CD4-positive, alpha-beta T cell (primary cell): ENCODE results near the gene ASXL2. TPM values are rescaled to one million over a fixed set of nuclear protein-coding genes. Genes with fewer than 3 reads are reported as not detected.

Source experiments
- ATAC-seq: fragments of 200-7000 bp; cut with Tn5 transposase; one replicate; pipeline ENCODE4 v1.10.0; 2022; ENCODE audit warnings: mild to moderate bottlenecking; ENCODE audit not compliant: poor library complexity
- CTCF ChIA-PET: fragments of 350-600 bp; sonication (Branson Sonifier 250); formaldehyde crosslinking; loops from one replicate; lab custom pipeline; 2021; ENCODE audit warnings: antibody characterized with exemption, inconsistent platforms; lab: Charles Lee
- POLR2A ChIA-PET: fragments of 350-600 bp; sonication (Branson Sonifier 250); formaldehyde crosslinking; loops from one replicate; lab custom pipeline; 2021; ENCODE audit warnings: antibody characterized with exemption, inconsistent platforms; lab: Charles Lee
- DNase-seq, 14 experiments: peaks; one replicate each; pipeline ENCODE4 v3.0.0-alpha.2; 2013 to 2020; ENCODE audit warnings: mixed read lengths in 2 of 14
- H3K27ac ChIP-seq, 2 donors: one replicate each; pipeline versions ENCODE4 v1.5.1 to v1.7.0; 2013; ENCODE audit warnings: low read length in 2 of 2, low read depth in 1 of 2, mild to moderate bottlenecking in 1 of 2
- H3K27me3 ChIP-seq, 2 experiments: 1 replicate in 1 of 2; 2 replicates in 1 of 2; pipeline versions ENCODE4 v1.6.1 to v1.7.0; 2013; ENCODE audit warnings: low read length in 2 of 2, control low read depth in 1 of 2, mild to moderate bottlenecking in 1 of 2, moderate library complexity in 1 of 2; ENCODE audit not compliant: insufficient read depth in 2 of 2, control insufficient read depth in 1 of 2
- H3K36me3 ChIP-seq: one replicate; pipeline ENCODE4 v1.6.1; 2013; ENCODE audit warnings: low read length, control low read depth; ENCODE audit not compliant: insufficient read depth
- H3K4me1 ChIP-seq: one replicate; pipeline ENCODE4 v1.6.1; 2013; ENCODE audit warnings: low read length, control low read depth; ENCODE audit not compliant: insufficient read depth
- H3K4me3 ChIP-seq: one replicate; pipeline ENCODE4 v1.5.1; 2013; ENCODE audit warnings: mild to moderate bottlenecking, low read length, moderate library complexity
- H3K9me3 ChIP-seq, 2 experiments: 1 replicate in 1 of 2; 2 replicates in 1 of 2; pipeline versions ENCODE4 v1.6.1 to v1.7.0; 2013; ENCODE audit warnings: low read length in 2 of 2, mild to moderate bottlenecking in 2 of 2, control low read depth in 1 of 2, moderate library complexity in 1 of 2; ENCODE audit not compliant: control insufficient read depth in 1 of 2, insufficient read depth in 1 of 2
- H3K27ac Mint-ChIP-seq: one replicate; pipeline ENCODE4 v1.8.0; 2020; ENCODE audit warnings: mixed read lengths
- H3K27me3 Mint-ChIP-seq: one replicate; pipeline ENCODE4 v1.8.0; 2021; ENCODE audit warnings: mixed read lengths
- H3K36me3 Mint-ChIP-seq: one replicate; pipeline ENCODE4 v1.8.0; 2021; ENCODE audit warnings: low read depth, mixed read lengths
- H3K4me1 Mint-ChIP-seq: one replicate; pipeline ENCODE4 v1.8.0; 2021; ENCODE audit warnings: low read depth, mixed read lengths
- H3K4me3 Mint-ChIP-seq: one replicate; pipeline ENCODE4 v1.8.0; 2020; ENCODE audit warnings: mild to moderate bottlenecking, mixed read lengths
- H3K9me3 Mint-ChIP-seq: one replicate; pipeline ENCODE4 v1.8.0; 2020; ENCODE audit warnings: mixed read lengths
- intact Hi-C, 2 experiments: fragments of 100-400 bp; cut with DNase I in 1 of 2; cut with micrococcal nuclease in 1 of 2; formaldehyde crosslinking; loops; one replicate each; pipeline versions ENCODE4 v1.15.1 to v1.9.0; 2023 to 2025; cut with DNase I, micrococcal nuclease
- total RNA-seq, 174 experiments: library from RNA in 2 of 174; stranded (reverse) in 2 of 174; gene quantifications; one replicate each; pipeline ENCODE4 v1.2.3 and lab custom pipeline; 2021 to 2026
- TF ChIP-seq, protein P1 (sequence below): fragments of 200-600 bp; IDR thresholded peaks from one replicate; pipeline ENCODE4 v1.8.0; 2022; ENCODE audit warnings: antibody characterized with exemption, mild to moderate bottlenecking

Gene ASXL2
- total RNA-seq, 2 experiments from 2014 or later: 15.1 to 17.2 TPM

DNA sequence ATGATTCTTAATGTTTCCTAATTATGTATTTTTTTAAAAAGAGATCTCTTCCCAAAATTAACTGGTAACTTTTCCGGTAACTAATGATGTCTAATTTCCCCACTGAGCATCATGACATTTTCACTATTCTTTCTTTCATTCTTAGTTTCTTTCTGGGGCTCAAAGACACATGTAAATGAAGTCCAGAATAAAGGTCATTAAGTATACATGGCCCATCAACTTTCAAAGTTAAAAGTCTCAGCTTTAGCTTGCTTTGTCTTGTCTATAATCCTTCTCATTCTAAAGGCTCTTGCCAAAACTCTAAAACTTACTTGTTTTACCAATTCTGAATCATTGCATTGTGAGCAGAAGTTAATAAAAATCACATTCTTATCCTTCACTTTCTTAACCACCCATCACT is 53.6 kb downstream of the ASXL2 start:
- H3K9me3 ChIP-seq: no peaks in the 10 kb centered on the region
- H3K27ac ChIP-seq: no peak overlapping the region
- ChIA-PET CTCF (interaction anchor here (0.5 to 1.8 kb wide), 3 partner anchors 22 to 416 kb away, joined by 3 to 4 read pairs (median 4); no protein-coding TSS in a partner anchor), POLR2A (interaction anchor here (0.6 to 1.6 kb wide), 5 partner anchors 11 to 872 kb away, joined by 3 to 8 read pairs (median 3); partner anchors contain the start of gene ASXL2)
- TF ChIP-seq, protein P1, sequence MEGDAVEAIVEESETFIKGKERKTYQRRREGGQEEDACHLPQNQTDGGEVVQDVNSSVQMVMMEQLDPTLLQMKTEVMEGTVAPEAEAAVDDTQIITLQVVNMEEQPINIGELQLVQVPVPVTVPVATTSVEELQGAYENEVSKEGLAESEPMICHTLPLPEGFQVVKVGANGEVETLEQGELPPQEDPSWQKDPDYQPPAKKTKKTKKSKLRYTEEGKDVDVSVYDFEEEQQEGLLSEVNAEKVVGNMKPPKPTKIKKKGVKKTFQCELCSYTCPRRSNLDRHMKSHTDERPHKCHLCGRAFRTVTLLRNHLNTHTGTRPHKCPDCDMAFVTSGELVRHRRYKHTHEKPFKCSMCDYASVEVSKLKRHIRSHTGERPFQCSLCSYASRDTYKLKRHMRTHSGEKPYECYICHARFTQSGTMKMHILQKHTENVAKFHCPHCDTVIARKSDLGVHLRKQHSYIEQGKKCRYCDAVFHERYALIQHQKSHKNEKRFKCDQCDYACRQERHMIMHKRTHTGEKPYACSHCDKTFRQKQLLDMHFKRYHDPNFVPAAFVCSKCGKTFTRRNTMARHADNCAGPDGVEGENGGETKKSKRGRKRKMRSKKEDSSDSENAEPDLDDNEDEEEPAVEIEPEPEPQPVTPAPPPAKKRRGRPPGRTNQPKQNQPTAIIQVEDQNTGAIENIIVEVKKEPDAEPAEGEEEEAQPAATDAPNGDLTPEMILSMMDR: no peak
- no peaks in the 10 kb centered on the region for H3K36me3 ChIP-seq
- H3K27me3 ChIP-seq: no peaks in the 10 kb centered on the region
- no peak overlapping the region for H3K4me3 ChIP-seq
- ATAC-seq (no peak), DNase-seq (no peak)
- Mint-ChIP-seq H3K27ac (peak overlapping the region; percentile 48), H3K36me3 (peaks cover 15% of the 10 kb centered on the region), H3K4me1 (peaks cover 66% of the 10 kb centered on the region), H3K27me3 (no peaks in the 10 kb centered on the region), H3K9me3 (no peaks in the 10 kb centered on the region), H3K4me3 (peak overlapping the region; percentile 6)
- H3K4me1 ChIP-seq: peaks cover 12% of the 10 kb centered on the region
- intact Hi-C loops: loop anchor here in 1 of 2 experiments (5.0 kb wide), 1 partner anchor 32 kb away; no protein-coding TSS in a partner anchor

DNA sequence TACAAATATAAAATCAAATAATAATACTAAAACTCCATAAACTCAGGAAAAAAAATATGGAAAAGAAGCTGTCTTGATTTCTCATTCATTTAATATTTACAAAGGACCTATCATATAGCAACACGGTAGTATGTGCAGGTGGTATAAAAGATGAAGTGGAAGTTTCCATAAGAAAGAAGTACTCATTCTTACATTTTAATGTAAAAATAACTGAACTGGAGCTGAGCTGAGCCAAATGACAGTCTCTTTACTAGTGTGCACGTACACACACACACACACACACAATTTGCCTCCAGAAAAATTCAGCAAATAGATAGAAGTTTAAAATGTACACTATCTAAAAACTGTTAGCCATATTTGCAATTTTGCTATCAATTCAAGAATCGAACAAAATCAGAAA is 54.1 kb downstream of the ASXL2 start:
- H3K4me1 ChIP-seq: peaks cover 12% of the 10 kb centered on the region
- intact Hi-C loops: no loop called here
- POLR2A ChIA-PET: interaction anchor here (0.6 kb wide), 2 partner anchors 202 to 871 kb away, joined by 3 to 4 read pairs; no protein-coding TSS in a partner anchor
- H3K4me1 Mint-ChIP-seq: peaks cover 65% of the 10 kb centered on the region
- no peaks in the 10 kb centered on the region for H3K27me3 Mint-ChIP-seq
- H3K36me3 ChIP-seq: no peaks in the 10 kb centered on the region
- TF ChIP-seq, protein P1: no peak
- H3K27me3 ChIP-seq: no peaks in the 10 kb centered on the region
- no peak for DNase-seq
- H3K36me3 Mint-ChIP-seq: peaks cover 11% of the 10 kb centered on the region
- no peaks in the 10 kb centered on the region for H3K9me3 ChIP-seq
- CTCF ChIA-PET: interaction anchor here (0.7 to 1.8 kb wide), 3 partner anchors 22 to 28 kb away, joined by 3 to 4 read pairs (median 4); no protein-coding TSS in a partner anchor
- H3K27ac Mint-ChIP-seq: peak overlapping the region; percentile 48
- no peak for ATAC-seq
- no peak overlapping the region for H3K27ac ChIP-seq
- no peaks in the 10 kb centered on the region for H3K9me3 Mint-ChIP-seq
- no peak overlapping the region for H3K4me3 Mint-ChIP-seq
- no peak overlapping the region for H3K4me3 ChIP-seq

DNA sequence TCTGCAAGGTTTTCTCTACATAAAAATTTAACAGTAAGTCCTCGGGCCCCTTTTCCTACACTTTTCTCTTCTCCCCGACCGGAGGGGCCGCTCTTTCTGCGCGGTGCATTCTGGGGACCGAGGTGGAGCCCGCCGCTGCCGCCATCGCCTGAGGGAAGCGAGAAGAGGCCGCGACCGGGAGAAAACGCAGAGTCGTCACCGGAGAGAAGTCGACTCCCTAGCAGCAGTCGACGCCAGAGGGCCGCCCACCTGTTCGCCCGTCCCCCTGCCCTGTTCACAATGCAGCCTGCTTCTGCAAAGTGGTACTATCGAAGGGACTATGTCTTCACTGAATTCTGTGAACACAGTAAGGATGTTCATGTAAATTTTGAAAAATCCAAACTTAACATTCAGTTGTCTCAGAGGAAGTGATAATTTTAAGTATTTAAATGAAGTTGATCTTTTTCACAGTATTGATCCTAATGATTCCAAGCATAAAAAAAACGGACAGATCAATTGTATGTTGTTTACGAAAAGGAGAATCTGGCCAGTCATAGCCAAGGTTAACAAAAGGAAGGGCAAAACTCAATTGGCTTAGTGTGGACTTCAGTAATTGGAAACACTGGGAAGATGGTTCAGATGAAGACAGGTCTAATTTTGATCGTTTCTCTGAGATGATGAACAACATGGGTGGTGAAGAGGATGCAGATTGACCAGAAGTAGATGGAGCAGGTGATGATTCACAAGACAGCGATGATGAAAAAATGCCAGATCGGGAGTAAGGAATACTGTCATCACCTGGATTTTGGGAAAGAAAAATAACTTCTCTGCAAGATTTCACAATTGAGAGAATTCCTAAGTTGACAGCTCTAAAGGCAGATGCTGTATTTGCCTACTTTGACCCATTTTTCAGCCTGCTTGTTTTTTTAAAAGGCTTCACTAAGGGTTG is 55.8 kb downstream of the ASXL2 start:
- no peaks in the 10 kb centered on the region for H3K27me3 Mint-ChIP-seq
- no peaks in the 10 kb centered on the region for H3K9me3 Mint-ChIP-seq
- DNase-seq (peak; percentile 32 to 85 (median 59)), ATAC-seq (peak; percentile 82)
- peak overlapping the region in 1 of 2 donors; percentile 40 for H3K27ac ChIP-seq
- peak overlapping the region; percentile 88 for H3K27ac Mint-ChIP-seq
- H3K4me3 Mint-ChIP-seq: peak overlapping the region; percentile 86
- H3K4me3 ChIP-seq: peak overlapping the region; percentile 50
- no peaks in the 10 kb centered on the region for H3K27me3 ChIP-seq
- CTCF ChIA-PET: no interaction called here
- TF ChIP-seq, protein P1: no peak
- H3K36me3 Mint-ChIP-seq: peaks cover 5% of the 10 kb centered on the region
- intact Hi-C loops: no loop called here
- no peaks in the 10 kb centered on the region for H3K9me3 ChIP-seq
- H3K4me1 Mint-ChIP-seq: peaks cover 69% of the 10 kb centered on the region
- H3K4me1 ChIP-seq: peaks cover 14% of the 10 kb centered on the region
- POLR2A ChIA-PET: no interaction called here
- H3K36me3 ChIP-seq: no peaks in the 10 kb centered on the region
